Activated B cell treated with CpG ODN at 0.5 μM for 24 hours (primary cell): ENCODE measurements around the gene HOXD11. TPM values are rescaled to one million over a fixed set of nuclear protein-coding genes. Genes with fewer than 3 reads are reported as not detected.

ENCODE experiments used
- ATAC-seq: fragments of 200-7000 bp; cut with Tn5 transposase; one replicate; pipeline ENCODE4 v1.10.0; 2021; ENCODE audit warnings: low read depth, mild to moderate bottlenecking, moderate library complexity
- CTCF ChIA-PET: fragments of 350-600 bp; sonication (Branson Sonifier 250); formaldehyde crosslinking; loops from one replicate; lab custom pipeline; 2021; ENCODE audit warnings: antibody characterized with exemption; lab: Charles Lee
- POLR2A ChIA-PET: fragments of 350-600 bp; sonication (Branson Sonifier 250); formaldehyde crosslinking; loops from one replicate; lab custom pipeline; 2021; ENCODE audit warnings: antibody characterized with exemption; lab: Charles Lee
- DNase-seq: peaks from one replicate; pipeline ENCODE4 v3.0.0; 2022
- H3K27ac Mint-ChIP-seq: one replicate; pipeline ENCODE4 v1.8.0; 2020; ENCODE audit warnings: mixed read lengths
- H3K27me3 Mint-ChIP-seq: one replicate; pipeline ENCODE4 v1.8.0; 2021; ENCODE audit warnings: mixed read lengths
- H3K36me3 Mint-ChIP-seq: one replicate; pipeline ENCODE4 v1.8.0; 2021; ENCODE audit warnings: low read depth, mixed read lengths
- H3K4me1 Mint-ChIP-seq: one replicate; pipeline ENCODE4 v1.8.0; 2021; ENCODE audit warnings: mixed read lengths
- H3K4me3 Mint-ChIP-seq: one replicate; pipeline ENCODE4 v1.8.0; 2020; ENCODE audit warnings: mild to moderate bottlenecking, mixed read lengths
- H3K9me3 Mint-ChIP-seq: one replicate; pipeline ENCODE4 v1.8.0; 2020; ENCODE audit warnings: mixed read lengths
- CTCF ChIP-seq: fragments of 200-600 bp; IDR thresholded peaks from one replicate; pipeline ENCODE4 v1.8.0; 2022; ENCODE audit warnings: antibody characterized with exemption, mild to moderate bottlenecking
- intact Hi-C: fragments of 100-400 bp; cut with micrococcal nuclease; formaldehyde crosslinking; loops from one replicate; pipeline ENCODE4 v1.15.1; 2024
- total RNA-seq: library from RNA; stranded (reverse); gene quantifications from 2 replicates; pipeline ENCODE4 v1.2.3, GENCODE V29; 2022

Gene HOXD11
- total RNA-seq, 1 donor from 2014 or later = not detected

GRCh38 chr2:176107731-176108181 lies 676 bp downstream of the HOXD11 start:
- TF ChIP-seq CTCF = no peak
- Mint-ChIP-seq H3K9me3 (peaks cover 3% of the 10 kb centered on the region), H3K4me1 (peaks cover 17% of the 10 kb centered on the region), H3K4me3 (no peak overlapping the region), H3K27me3 (peaks cover 71% of the 10 kb centered on the region), H3K36me3 (no peaks in the 10 kb centered on the region), H3K27ac (no peak overlapping the region)
- intact Hi-C loops = no loop called here
- POLR2A ChIA-PET = no interaction called here
- no peak for DNase-seq
- ATAC-seq = no peak
- CTCF ChIA-PET = no interaction called here

GRCh38 chr2:176109192-176109901 lies 2.3 kb downstream of the HOXD11 start:
- ChIA-PET CTCF (no interaction called here), POLR2A (no interaction called here)
- Mint-ChIP-seq H3K9me3 (peaks cover 3% of the 10 kb centered on the region), H3K27ac (no peak overlapping the region), H3K36me3 (no peaks in the 10 kb centered on the region), H3K4me1 (peaks cover 17% of the 10 kb centered on the region), H3K27me3 (peaks cover 72% of the 10 kb centered on the region), H3K4me3 (no peak overlapping the region)
- DNase-seq = no peak
- no peak for ATAC-seq
- no peak for TF ChIP-seq CTCF
- intact Hi-C loops = no loop called here

- Mint-ChIP-seq H3K4me3 (no peak overlapping the region), H3K36me3 (no peaks in the 10 kb centered on the region), H3K27me3 (peaks cover 68% of the 10 kb centered on the region), H3K27ac (no peak overlapping the region), H3K4me1 (peaks cover 16% of the 10 kb centered on the region), H3K9me3 (peaks cover 3% of the 10 kb centered on the region)
- ChIA-PET CTCF (interaction anchor here (1.2 kb wide), 1 partner anchor 17 kb away, joined by 7 read pairs; no protein-coding TSS in a partner anchor), POLR2A (no interaction called here)
- ATAC-seq (no peak), DNase-seq (no peak)
- TF ChIP-seq CTCF = no peak
- intact Hi-C loops = loop anchor here (2.0 kb wide), 1 partner anchor 25 kb away; no protein-coding TSS in a partner anchor
Measured at GRCh38 chr2:176109946-176110345, 2.9 kb downstream of the HOXD11 start.

DNA sequence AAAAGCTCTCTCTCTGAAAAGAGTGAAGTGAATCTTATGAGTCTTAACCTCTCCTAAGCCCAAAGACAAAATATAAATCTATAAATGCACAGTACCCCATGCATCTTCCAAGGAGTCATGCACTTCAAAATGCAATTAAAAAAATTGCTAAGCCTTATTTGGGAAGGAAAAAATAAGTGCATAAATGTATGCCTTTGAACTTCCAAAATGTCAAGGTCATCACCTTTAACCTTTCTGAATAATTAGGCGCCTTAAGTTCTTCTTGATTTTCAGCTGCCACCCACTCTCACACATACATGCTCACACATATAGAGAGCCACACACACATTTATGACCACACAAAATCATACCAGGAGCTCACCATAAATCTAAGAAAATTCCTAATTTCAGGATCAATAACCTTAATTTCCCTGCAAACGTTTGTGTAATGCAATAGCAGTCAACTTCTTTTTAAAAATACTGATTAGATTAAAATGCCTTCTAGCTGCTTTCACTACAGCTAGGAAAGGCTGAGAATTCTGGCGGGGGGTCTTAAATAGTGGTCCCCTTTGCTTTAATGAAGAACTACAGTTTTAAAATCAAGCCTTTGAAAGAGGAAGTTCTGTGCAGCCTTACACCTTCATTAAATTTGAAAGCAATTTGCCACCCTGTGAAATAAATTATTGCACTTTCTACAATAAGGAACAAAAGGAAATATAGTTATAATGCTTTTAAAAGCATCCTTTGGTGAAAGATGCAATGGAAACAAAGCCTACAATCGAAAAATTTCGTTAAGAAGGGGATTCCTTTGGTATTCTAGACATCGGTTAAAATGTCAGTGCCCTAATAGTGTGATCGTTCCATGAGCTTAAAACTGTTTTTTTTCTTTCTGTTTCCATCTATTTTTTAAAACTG lies 3.6 kb downstream of the HOXD11 start:
- POLR2A ChIA-PET = no interaction called here
- CTCF ChIA-PET = interaction anchor here (0.8 to 1.2 kb wide), 2 partner anchors 16 to 541 kb away, joined by 3 to 7 read pairs; no protein-coding TSS in a partner anchor
- TF ChIP-seq CTCF = no peak
- no peak for ATAC-seq
- Mint-ChIP-seq H3K4me1 (peaks cover 15% of the 10 kb centered on the region), H3K9me3 (peaks cover 3% of the 10 kb centered on the region), H3K36me3 (no peaks in the 10 kb centered on the region), H3K27ac (no peak overlapping the region), H3K27me3 (peaks cover 63% of the 10 kb centered on the region), H3K4me3 (no peak overlapping the region)
- DNase-seq = no peak
- intact Hi-C loops = loop anchor here (2.0 kb wide), 1 partner anchor 26 kb away; no protein-coding TSS in a partner anchor

DNA sequence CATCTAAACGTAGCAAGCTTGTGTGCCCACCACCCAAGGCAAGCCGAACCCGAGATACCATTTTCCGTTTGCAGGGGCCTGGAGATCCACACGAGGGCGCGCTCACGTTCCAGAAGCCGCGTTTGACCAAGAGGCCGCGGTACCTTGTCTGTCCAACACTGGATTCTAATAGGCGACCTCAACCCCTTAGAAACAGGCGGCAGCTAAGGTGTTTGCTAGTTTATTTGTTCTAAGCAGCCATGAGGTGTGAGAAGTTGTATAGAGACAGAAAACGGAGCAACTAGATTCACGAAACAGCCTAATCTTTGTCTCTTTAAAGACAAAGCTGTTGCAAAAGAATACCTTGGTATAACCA lies 4.2 kb downstream of the HOXD11 start:
- no peak for TF ChIP-seq CTCF
- POLR2A ChIA-PET = no interaction called here

More for the DNA sequence above, 4.2 kb downstream of the HOXD11 start:
- H3K9me3 Mint-ChIP-seq = peaks cover 1% of the 10 kb centered on the region
- CTCF ChIA-PET = interaction anchor here (0.8 to 1.2 kb wide), 2 partner anchors 16 to 540 kb away, joined by 3 to 7 read pairs; no protein-coding TSS in a partner anchor
- H3K4me3 Mint-ChIP-seq = no peak overlapping the region
- ATAC-seq (no peak), DNase-seq (no peak)
- H3K27me3 Mint-ChIP-seq = peaks cover 62% of the 10 kb centered on the region
- intact Hi-C loops = loop anchor here (2.0 kb wide), 1 partner anchor 26 kb away; no protein-coding TSS in a partner anchor
- H3K4me1 Mint-ChIP-seq = peaks cover 10% of the 10 kb centered on the region
- no peak overlapping the region for H3K27ac Mint-ChIP-seq
- H3K36me3 Mint-ChIP-seq = no peaks in the 10 kb centered on the region
